Mucosa of rectum (tissue), 2 donors: ENCODE data around the gene PCSK9.
"Not testable (repeated sequence)": the region's sequence is repeated elsewhere in the genome, so short reads cannot be mapped to it uniquely, and the experiment has no call there.

Experiments used
- H3K27ac ChIP-seq, 2 donors: one replicate each; pipeline ENCODE4 v1.7.0; 2013; ENCODE audit warnings: inconsistent platforms in 2 of 2, low read depth in 2 of 2, low read length in 2 of 2
- H3K27me3 ChIP-seq, 2 donors: one replicate each; pipeline ENCODE4 v1.7.0; 2013; ENCODE audit warnings: low read length in 2 of 2; ENCODE audit not compliant: control insufficient read depth in 2 of 2, insufficient read depth in 2 of 2
- H3K36me3 ChIP-seq, 2 donors: one replicate each; pipeline ENCODE4 v1.7.0; 2013; ENCODE audit warnings: low read length in 2 of 2; ENCODE audit not compliant: control insufficient read depth in 2 of 2, insufficient read depth in 2 of 2
- H3K4me1 ChIP-seq, 2 donors: one replicate each; pipeline ENCODE4 v1.7.0; 2013; ENCODE audit warnings: low read length in 2 of 2, mild to moderate bottlenecking in 1 of 2; ENCODE audit not compliant: control insufficient read depth in 2 of 2, insufficient read depth in 2 of 2
- H3K4me3 ChIP-seq, 2 donors: one replicate each; pipeline ENCODE4 v1.7.0; 2013; ENCODE audit warnings: low read length in 2 of 2
- H3K9ac ChIP-seq, 2 donors: one replicate each; pipeline ENCODE4 v1.7.0; 2013; ENCODE audit warnings: low read length in 2 of 2, low read depth in 1 of 2, mild to moderate bottlenecking in 1 of 2
- H3K9me3 ChIP-seq, 2 donors: one replicate each; pipeline ENCODE4 v1.7.0; 2013; ENCODE audit warnings: low read length in 2 of 2; ENCODE audit not compliant: control insufficient read depth in 2 of 2
- donor health status: healthy.
- donor health status: Normal muscosa, but diverticular disease.

Gene PCSK9

DNA sequence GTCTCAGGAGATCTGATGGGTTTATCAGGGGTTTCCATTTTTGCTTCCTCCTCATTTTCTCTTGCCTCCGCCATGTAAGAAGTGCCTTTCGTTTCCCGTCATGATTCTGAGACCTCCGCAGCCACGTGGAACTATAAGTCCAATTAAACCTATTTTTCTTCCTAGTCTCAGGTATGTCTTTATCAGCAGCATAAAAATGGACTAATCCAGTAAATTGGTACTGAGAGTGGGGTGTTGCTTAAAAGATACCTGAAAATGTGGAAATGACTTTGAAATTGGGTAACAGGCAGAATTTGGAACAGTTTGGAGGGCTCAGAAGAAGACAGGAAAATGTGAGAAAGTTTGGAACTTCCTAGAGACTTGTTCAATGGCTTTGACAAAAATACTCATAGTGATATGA lies 8.2 kb upstream of the PCSK9 start:
- not testable (repeated sequence) for H3K4me3 ChIP-seq, H3K9me3 ChIP-seq, H3K4me1 ChIP-seq, H3K9ac ChIP-seq, H3K27ac ChIP-seq, H3K36me3 ChIP-seq
- peaks cover 0 to 11% of the 10 kb centered on the region in 2 donors for H3K27me3 ChIP-seq

GRCh38 chr1:55033265-55033614 lies 6.1 kb upstream of the PCSK9 start:
- Histone ChIP-seq H3K9ac (no peak overlapping the region), H3K4me3 (no peak overlapping the region)

GRCh38 chr1:55034476-55035133 lies 4.7 kb upstream of the PCSK9 start:
- H3K27me3 ChIP-seq = peaks cover 0 to 22% of the 10 kb centered on the region in 2 donors
- no peak overlapping the region for H3K4me3 ChIP-seq
- no peaks in the 10 kb centered on the region for H3K9me3 ChIP-seq
- no peaks in the 10 kb centered on the region for H3K36me3 ChIP-seq
- H3K9ac ChIP-seq = no peak overlapping the region
- H3K27ac ChIP-seq = no peak overlapping the region
- H3K4me1 ChIP-seq = peaks cover 0 to under 1% of the 10 kb centered on the region in 2 donors

More at GRCh38 chr1:55033265-55033614, 6.1 kb upstream of the PCSK9 start:
- no peak overlapping the region for H3K27ac ChIP-seq
- no peaks in the 10 kb centered on the region for H3K9me3 ChIP-seq
- H3K27me3 ChIP-seq = peaks cover 0 to 13% of the 10 kb centered on the region in 2 donors
- no peaks in the 10 kb centered on the region for H3K36me3 ChIP-seq
- H3K4me1 ChIP-seq = no peaks in the 10 kb centered on the region

GRCh38 chr1:55035904-55036303 lies 3.4 kb upstream of the PCSK9 start:
- no peak overlapping the region for H3K9ac ChIP-seq
- peaks cover 0 to 25% of the 10 kb centered on the region in 2 donors for H3K27me3 ChIP-seq
- no peaks in the 10 kb centered on the region for H3K9me3 ChIP-seq
- H3K36me3 ChIP-seq = no peaks in the 10 kb centered on the region
- no peak overlapping the region for H3K4me3 ChIP-seq
- H3K27ac ChIP-seq = no peak overlapping the region
- peaks cover 3 to 4% of the 10 kb centered on the region in 2 donors for H3K4me1 ChIP-seq

DNA sequence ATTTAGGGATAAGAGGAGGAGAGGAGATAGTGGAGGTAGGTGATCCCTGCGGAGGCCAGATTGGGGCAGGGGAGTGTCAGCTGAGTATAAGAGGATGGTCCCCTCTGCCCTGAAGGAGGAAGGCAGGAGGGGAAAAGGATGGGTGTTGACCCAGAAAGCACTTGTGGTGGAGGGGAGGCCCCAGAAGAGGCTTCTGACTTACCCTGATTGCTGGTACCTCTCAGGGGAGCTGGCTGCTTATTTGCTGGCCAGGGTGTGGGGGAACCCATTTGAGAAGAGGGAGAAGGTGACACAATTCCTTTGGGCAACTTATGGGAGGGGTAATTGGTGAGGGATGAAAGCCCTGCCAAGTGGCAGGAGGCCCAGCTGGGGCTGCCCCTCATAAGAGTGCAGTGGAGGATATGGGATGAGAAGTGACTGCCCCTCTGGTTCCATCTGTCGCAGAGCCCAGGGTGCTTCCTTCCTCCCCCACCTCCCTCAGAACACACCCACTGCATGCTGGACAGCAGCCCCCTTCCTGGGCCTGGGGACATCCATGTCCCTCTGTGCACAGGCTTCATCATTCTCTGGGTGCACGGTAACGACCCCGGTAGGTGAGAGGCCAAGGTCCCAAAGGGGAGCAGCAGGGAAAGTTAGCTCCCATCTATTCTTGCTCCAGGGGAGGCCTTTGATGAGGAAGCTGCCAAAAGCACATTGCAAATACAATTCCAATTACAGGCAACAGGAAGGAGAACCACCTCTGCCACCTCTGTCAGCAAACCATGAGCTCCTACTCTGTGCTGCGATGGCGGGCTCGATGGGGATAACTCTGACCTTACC lies 1.4 kb upstream of the PCSK9 start:
- Histone ChIP-seq H3K4me1 (peaks cover 3 to 4% of the 10 kb centered on the region in 2 donors), H3K36me3 (no peaks in the 10 kb centered on the region), H3K9ac (no peak overlapping the region), H3K4me3 (no peak overlapping the region), H3K27ac (no peak overlapping the region), H3K9me3 (no peaks in the 10 kb centered on the region), H3K27me3 (peaks cover 0 to 28% of the 10 kb centered on the region in 2 donors)

- no peak overlapping the region for H3K9ac ChIP-seq
- no peak overlapping the region for H3K27ac ChIP-seq
- peaks cover 3 to 4% of the 10 kb centered on the region in 2 donors for H3K4me1 ChIP-seq
- no peaks in the 10 kb centered on the region for H3K9me3 ChIP-seq
- no peak overlapping the region for H3K4me3 ChIP-seq
- H3K36me3 ChIP-seq = no peaks in the 10 kb centered on the region
- H3K27me3 ChIP-seq = peaks cover 0 to 28% of the 10 kb centered on the region in 2 donors
These were observed 853 bp upstream of the PCSK9 start for GRCh38 chr1:55038552-55038838.

DNA sequence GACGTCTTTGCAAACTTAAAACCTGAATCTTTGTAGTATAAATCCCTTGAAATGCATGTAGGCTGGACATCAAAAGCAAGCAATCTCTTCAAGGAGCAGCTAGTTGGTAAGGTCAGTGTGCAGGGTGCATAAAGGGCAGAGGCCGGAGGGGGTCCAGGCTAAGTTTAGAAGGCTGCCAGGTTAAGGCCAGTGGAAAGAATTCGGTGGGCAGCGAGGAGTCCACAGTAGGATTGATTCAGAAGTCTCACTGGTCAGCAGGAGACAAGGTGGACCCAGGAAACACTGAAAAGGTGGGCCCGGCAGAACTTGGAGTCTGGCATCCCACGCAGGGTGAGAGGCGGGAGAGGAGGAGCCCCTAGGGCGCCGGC lies 390 bp upstream of the PCSK9 start:
- no peaks in the 10 kb centered on the region for H3K36me3 ChIP-seq
- no peak overlapping the region for H3K27ac ChIP-seq
- H3K9me3 ChIP-seq = no peaks in the 10 kb centered on the region
- H3K4me3 ChIP-seq = peak overlapping the region in 1 of 2 donors; percentile 55
- H3K27me3 ChIP-seq = peaks cover 0 to 23% of the 10 kb centered on the region in 2 donors
- peaks cover 3 to 4% of the 10 kb centered on the region in 2 donors for H3K4me1 ChIP-seq
- no peak overlapping the region for H3K9ac ChIP-seq

DNA sequence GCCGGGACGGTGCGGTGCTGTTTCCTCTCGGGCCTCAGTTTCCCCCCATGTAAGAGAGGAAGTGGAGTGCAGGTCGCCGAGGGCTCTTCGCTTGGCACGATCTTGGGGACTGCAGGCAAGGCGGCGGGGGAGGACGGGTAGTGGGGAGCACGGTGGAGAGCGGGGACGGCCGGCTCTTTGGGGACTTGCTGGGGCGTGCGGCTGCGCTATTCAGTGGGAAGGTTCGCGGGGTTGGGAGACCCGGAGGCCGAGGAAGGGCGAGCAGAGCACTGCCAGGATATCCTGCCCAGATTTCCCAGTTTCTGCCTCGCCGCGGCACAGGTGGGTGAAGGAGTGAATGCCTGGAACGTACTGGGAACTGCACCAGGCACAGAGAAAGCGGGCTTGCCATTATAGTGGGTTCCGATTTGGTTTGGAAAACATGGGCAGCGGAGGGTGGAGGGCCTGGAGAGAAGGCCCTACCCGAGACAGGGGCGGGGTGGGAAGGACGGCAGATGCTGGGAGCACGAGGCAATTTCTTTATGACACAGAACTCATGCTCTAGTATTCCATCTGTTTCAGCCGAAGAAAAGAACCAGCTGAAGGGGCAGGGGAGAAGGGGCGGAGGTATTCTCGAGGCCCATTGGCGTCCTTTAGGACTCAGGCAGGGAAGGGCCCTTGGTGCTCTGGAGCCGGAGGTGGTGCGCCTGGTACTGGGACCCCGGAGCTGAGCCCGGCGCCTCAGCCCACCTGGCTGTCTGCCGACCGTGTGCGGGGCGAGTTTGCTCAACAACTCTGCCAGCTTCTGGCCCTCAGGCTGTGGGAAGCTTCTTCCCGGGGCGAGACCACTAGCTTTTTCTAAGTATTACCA lies 960 bp downstream of the PCSK9 start:
- Histone ChIP-seq H3K4me3 (peak overlapping the region; percentile 54 to 55), H3K27me3 (peaks cover 0 to 21% of the 10 kb centered on the region in 2 donors), H3K36me3 (no peaks in the 10 kb centered on the region), H3K4me1 (peaks cover 3 to 4% of the 10 kb centered on the region in 2 donors), H3K9me3 (no peaks in the 10 kb centered on the region), H3K9ac (peak overlapping the region in 1 of 2 donors; percentile 36), H3K27ac (no peak overlapping the region)

GRCh38 chr1:55040933-55041494 lies 1.7 kb downstream of the PCSK9 start:
- Histone ChIP-seq H3K4me1 (peaks cover 3 to 4% of the 10 kb centered on the region in 2 donors), H3K27me3 (peaks cover 0 to 21% of the 10 kb centered on the region in 2 donors), H3K4me3 (no peak overlapping the region), H3K9ac (no peak overlapping the region), H3K36me3 (no peaks in the 10 kb centered on the region), H3K9me3 (no peaks in the 10 kb centered on the region), H3K27ac (no peak overlapping the region)
